ENCODE data around the gene GRAMD2A.

The GRAMD2A gene

GRCh38 chr15:72139667-72140066 lies 57.9 kb downstream of the GRAMD2A start:
- no peak for DNase-seq (ENCODE audit: low read depth in 2 of 3, low spot score in 2 of 3)

DNA sequence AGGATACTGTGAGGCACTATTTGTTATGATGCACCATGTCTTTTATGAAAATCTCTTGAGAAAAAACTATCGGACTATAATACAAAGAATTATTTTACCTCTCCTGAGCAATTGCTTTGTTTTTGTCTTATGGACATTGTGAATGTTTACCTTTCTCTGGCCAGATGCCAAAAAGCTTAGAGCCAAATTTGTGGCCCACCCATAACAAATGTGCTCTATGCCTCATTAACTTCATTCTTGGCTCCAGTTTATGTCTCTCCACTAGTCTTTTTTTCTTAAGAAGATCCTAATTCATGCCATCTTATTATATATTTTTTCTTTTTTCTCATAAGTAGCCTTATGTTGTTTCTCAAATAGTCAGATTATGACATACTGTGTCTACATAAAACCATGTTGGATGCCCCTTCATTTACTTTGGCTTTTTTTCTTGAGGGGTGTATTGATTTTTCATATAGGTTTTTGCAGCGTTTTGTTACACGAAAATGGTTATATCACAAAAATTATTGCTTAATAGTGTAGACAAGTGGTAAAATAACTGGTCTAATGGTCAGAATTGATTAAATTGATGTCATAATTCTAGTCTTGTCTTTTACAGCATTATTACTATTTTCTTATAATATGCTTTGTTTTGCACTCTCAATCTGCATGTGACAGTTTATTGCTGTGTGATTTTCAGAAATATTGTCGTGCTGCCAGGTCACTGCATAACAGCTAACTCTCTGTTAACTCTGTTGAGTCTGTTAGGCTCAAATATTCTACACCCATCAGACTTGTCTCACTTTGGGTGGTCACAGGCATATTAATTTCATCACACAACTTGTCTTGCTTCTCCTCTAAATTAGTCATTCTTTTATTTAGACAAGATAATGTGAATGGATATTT lies 61.2 kb downstream of the GRAMD2A start:
- no peak for DNase-seq (ENCODE audit: low read depth in 2 of 3, low spot score in 2 of 3)

DNA sequence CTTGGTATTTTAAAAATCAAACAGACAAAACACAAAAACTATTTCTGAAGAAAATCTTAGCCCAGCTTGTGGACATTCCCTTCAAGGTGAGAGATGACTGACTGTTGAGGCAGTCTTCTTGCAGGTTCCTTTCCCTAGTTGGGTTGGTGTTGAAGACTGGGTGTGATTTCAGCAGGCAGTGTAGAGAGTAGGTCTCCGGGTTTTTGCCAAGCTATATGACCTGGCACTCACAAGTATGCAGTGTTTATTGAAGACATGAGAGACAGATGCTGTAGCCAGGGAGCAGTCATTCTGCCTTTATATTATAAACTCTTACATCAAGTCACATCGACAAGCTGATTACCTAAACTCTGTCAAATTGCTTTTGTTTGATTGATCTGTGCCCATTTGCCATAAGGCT lies 61.9 kb downstream of the GRAMD2A start:
- DNase-seq (ENCODE audit: low read depth in 2 of 3, low spot score in 2 of 3), result no peak

DNA sequence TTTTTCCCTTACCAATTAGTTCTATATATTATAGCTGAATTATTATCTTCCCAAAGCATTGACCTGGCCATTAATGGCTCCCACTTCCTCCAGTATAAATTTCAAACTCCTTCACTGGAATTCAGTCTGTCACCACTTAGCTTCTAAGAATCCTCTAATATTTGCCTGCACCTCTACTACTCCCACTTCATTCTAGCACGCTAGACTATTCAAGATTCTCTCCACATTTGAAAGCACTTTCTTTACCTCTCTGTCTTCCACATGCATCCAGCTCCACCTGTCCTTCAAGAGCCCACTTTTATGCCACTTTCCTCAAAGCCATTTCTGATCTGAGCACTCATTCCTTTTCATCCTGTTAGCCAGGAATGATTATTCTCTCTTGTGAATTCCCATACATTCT lies 64.4 kb downstream of the GRAMD2A start:
- no peak for DNase-seq (ENCODE audit: low read depth in 2 of 3, low spot score in 2 of 3)

DNA sequence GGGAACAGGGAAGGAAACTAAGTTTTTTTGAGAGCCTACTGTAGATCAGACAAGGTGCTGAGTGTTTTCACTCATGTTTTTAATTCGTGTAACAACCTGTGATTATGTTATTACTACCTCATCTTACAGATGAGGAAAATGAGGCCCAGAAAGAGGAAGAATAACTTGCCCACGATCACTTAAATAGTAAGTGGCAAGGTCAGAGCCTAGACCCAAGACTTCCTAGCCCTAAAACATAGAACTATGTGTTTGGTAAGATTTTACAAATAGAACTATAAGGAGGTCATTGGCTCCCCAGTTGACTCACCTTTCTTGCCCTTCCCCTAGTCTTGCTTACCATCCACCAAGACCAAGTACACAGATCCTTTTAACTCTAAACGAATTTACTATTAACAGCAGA lies 65.7 kb downstream of the GRAMD2A start:
- DNase-seq (ENCODE audit: low read depth in 2 of 3, low spot score in 2 of 3), result no peak

DNA sequence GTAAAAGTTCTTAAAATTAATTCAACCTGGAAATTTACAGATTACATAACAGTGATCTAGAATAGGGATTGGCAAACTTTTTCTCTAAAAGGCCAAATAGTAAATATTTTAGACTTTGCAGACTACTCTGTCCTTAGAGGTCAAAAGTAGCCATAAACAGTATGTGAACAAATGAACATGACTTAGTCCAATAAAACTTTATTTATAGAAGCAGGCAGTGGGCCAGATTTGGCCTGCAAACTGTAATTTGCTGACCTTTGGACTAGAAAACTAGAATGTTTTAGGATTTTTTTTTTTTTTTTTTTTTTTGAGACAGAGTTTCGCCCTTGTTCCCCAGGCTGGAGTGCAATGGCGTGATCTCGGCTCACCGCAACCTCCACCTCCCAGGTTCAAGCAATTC lies 67.3 kb downstream of the GRAMD2A start:
- DNase-seq (ENCODE audit: low read depth in 2 of 3, low spot score in 2 of 3), result no peak

- DNase-seq (ENCODE audit: low read depth in 2 of 3, low spot score in 2 of 3), result no peak
Measured at GRCh38 chr15:72128359-72128758, 69.2 kb downstream of the GRAMD2A start.

- DNase-seq (ENCODE audit: low read depth in 2 of 3, low spot score in 2 of 3), result no peak
Measured at GRCh38 chr15:72127724-72128322, 69.8 kb downstream of the GRAMD2A start.

DNA sequence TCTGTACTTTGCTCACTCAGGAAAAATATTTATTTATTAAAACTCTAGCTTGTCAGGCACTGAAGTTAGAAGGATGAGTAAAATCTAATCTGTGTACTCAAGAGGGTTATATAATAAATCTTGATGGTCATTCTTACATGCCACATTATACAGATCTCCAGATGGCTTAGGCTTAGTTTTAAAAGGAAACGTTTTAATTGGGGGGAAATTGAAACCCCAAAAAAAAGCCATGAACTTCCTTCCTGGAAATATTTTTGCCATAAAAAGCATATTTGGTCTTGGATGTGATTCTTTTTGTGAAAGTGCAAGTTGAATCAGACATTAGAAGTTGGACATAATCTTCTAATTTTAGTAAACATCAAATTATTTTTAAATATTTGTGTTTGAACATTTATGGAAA lies 73.4 kb downstream of the GRAMD2A start:
- no peak for DNase-seq (ENCODE audit: low read depth in 2 of 3, low spot score in 2 of 3)

DNA sequence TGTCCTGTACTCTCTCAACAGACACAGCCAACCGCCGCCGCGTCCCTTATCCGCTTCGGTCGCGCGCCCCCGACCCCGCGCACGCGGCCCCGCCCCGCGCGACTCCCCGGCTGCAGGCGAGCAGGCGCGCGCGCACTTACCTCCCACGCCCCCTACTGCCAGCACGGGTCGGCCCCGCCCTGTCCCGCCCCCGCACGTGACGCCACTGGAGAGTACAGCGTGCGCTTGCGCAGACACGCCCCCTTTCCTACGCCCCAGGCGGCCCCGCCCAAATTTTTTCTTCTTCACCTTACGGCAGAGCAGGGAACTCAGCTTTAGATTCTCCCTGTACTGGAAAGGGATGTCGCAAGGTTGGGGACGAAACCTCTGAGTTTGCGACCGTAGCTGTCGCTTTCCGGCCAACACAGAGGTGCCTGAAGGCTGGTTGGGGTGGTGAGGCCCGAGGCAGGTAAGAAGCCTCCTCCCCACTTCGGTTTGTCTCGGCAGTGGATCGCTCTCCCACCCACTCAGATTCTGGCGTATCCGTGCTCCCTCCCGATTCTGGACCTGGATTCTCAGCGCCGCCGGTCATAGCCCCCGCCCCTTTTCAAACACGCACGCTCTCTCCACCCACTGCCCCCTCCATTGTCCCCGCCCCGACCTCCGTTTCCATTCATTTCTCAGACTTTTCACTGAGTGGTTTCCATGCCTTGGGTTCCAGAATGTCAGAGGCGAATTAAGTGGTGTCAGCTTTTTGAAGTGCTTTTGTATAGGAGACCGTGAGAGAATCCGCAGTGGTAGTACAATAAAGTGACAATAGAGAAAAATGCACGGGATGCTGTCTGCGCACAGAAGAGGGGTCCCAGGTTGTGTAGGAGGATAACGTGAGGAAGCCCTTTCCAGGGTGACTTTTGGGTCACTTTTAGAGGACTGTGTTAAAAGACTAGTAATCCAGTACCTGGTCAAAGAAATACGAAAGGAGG lies 79.3 kb downstream of the GRAMD2A start, which contains the start of the genes MYO9A and SENP8:
Gene MYO9A (minus strand): TSS at position 134 of the 962 bp plus-strand sequence. CDS start 71,587 bp downstream, outside the sequence.
Gene SENP8 (plus strand): TSS at position 387 of the 962 bp plus-strand sequence. CDS start 21,221 bp downstream, outside the sequence.
- peak; percentile 99 to 100 (median 100) for DNase-seq (ENCODE audit: low read depth in 2 of 3, low spot score in 2 of 3)

GRCh38 chr15:72117486-72118016 lies 80.0 kb downstream of the GRAMD2A start:
- DNase-seq (ENCODE audit: low read depth in 2 of 3, low spot score in 2 of 3), result peak in 2 of 3 experiments; percentile 42 to 59

DNA sequence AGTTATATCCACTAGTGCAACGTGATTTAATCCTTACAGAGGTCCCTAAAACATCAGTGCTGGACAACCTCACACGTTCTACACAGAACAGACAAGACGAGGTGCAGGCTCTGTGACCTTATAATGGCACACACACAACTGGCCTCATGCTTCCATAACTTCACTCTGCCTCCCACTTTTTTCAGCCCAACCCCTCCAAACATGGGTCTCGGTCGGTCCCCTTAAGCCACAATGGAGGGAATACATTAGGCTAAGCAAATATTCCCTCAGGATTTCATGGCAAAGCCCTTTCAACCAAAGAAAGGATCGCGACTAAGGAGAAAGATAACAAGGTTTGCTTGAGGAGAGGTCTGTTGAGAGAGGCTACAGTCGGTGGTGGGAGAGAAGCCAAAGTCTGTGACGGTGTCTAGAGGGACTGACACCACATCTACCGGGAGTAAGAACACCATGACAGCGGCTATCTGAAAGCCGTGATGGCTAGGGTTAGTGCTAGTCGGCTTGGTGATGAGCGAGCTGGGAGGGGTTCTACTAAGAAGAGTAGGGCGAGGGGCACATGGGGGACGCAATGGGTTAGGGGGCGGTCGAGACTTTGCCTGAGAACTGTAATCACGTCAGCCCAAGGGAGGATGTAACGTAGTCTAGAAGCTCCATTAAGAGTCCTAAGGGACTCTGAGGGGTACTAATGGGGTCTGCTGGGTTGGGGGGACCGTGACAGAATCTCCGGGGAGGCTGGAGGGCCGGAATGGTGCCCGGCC lies 80.7 kb downstream of the GRAMD2A start:
- DNase-seq (ENCODE audit: low read depth in 2 of 3, low spot score in 2 of 3), result peak in 2 of 3 experiments; percentile 4 to 5

GRCh38 chr15:72113347-72114031 lies 84.1 kb downstream of the GRAMD2A start:
- DNase-seq (ENCODE audit: low read depth in 2 of 3, low spot score in 2 of 3), result no peak

DNA sequence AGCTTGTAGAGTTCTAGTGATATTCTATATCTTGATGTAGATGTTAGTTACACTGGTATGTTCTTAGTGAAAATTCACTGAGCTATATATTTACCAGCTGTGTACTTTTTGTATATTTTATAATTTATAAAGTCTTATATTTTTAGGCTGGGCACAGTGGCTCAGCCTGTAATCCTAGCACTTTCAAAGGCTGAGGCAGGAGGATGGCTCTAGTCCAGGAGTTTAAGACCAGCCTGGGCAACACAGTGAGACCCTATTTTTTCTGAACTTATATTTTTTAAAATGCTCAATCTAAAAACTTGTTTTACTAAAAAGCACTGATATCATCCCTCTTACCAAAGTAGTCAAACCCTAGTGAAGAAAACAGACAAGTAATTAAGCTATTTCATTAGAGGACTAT lies 84.8 kb downstream of the GRAMD2A start:
- DNase-seq (ENCODE audit: low read depth in 2 of 3, low spot score in 2 of 3), result no peak

- no peak for DNase-seq (ENCODE audit: low read depth in 2 of 3, low spot score in 2 of 3)
Measured at GRCh38 chr15:72112116-72112515, 85.5 kb downstream of the GRAMD2A start.

DNA sequence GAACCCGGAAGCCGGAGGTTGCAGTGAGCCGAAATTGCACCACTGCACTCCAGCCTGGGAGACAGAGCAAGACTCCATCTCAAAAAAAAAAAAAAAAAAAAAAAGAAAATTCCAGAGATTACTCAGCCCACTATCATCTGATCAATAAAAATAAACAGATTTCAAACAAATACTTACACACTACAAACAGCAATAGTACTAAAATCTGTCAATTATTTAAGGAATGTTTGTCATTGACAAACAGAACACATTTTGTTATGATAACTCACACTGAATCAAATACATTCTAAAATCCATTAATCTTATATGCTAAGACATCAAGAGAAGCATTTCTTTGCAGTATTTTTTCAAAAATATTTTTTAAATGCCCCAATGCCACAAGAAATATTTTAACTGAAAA lies 87.2 kb downstream of the GRAMD2A start:
- no peak for DNase-seq (ENCODE audit: low read depth in 2 of 3, low spot score in 2 of 3)
